H1 (cell line): ENCODE data around the gene FLT3.

Experiments used
- EP300 ChIP-seq, 2 experiments: IDR thresholded peaks; 1 replicate in 1 of 2; 2 replicates in 1 of 2; pipeline ENCODE4 v1.6.1; 2011 to 2012; ENCODE audit warnings: low read depth in 2 of 2, low read length in 2 of 2, mild to moderate bottlenecking in 2 of 2, borderline replicate concordance in 1 of 2, inconsistent platforms in 1 of 2, moderate library complexity in 1 of 2
- ZNF274 ChIP-seq: IDR thresholded peaks from 2 replicates; pipeline ENCODE4 v1.7.0; 2012; ENCODE audit warnings: low read length, borderline replicate concordance; ENCODE audit errors: extremely low read depth
- TF ChIP-seq, protein P1 (sequence below), 3 experiments: IDR thresholded peaks; 1 replicate in 2 of 3; 2 replicates in 1 of 3; pipeline versions ENCODE4 v1.5.1 to v1.6.1; 2011; ENCODE audit warnings: low read length in 3 of 3, mild to moderate bottlenecking in 3 of 3, inconsistent platforms in 2 of 3, low read depth in 1 of 3, moderate library complexity in 1 of 3; ENCODE audit not compliant: insufficient read depth in 1 of 3; ENCODE audit errors: control extremely low read depth in 1 of 3

DNA sequence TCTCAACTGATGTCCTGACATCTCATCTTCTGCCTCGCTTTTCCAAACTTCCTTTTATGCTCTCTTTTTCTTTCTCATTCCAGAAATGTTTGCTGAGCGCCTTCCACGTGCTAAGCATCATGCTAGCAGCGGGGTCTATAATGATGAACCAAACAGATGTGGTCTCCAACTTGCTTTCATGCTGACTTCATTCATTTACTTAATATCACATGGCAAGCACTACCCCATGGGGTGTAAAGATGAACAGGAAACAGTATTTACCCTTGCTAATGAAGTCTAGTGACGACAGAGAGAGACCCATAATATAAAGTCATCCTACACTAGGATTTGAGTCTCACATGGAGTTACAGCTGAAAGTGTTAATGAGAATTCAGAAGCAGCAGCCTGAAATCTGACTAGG lies 90.3 kb downstream of the FLT3 start:
- TF ChIP-seq, protein P1, sequence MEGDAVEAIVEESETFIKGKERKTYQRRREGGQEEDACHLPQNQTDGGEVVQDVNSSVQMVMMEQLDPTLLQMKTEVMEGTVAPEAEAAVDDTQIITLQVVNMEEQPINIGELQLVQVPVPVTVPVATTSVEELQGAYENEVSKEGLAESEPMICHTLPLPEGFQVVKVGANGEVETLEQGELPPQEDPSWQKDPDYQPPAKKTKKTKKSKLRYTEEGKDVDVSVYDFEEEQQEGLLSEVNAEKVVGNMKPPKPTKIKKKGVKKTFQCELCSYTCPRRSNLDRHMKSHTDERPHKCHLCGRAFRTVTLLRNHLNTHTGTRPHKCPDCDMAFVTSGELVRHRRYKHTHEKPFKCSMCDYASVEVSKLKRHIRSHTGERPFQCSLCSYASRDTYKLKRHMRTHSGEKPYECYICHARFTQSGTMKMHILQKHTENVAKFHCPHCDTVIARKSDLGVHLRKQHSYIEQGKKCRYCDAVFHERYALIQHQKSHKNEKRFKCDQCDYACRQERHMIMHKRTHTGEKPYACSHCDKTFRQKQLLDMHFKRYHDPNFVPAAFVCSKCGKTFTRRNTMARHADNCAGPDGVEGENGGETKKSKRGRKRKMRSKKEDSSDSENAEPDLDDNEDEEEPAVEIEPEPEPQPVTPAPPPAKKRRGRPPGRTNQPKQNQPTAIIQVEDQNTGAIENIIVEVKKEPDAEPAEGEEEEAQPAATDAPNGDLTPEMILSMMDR (IDR thresholded peaks at IDR 0.05; ENCODE audit: control extremely low read depth in 1 of 3, insufficient read depth in 1 of 3, low read depth in 1 of 3, low read length in 3 of 3): no peak
- TF ChIP-seq ZNF274 (no peak), EP300 (IDR thresholded peaks at IDR 0.05; ENCODE audit: borderline replicate concordance in 1 of 2, low read depth in 2 of 2, low read length in 2 of 2) (no peak)
